ENCODE results near the gene FAM78A.

Gene FAM78A

GRCh38 chr9:131290036-131290766 lies 13.9 kb upstream of the FAM78A start:
- peak; percentile 63 for ATAC-seq
- TF ChIP-seq POU6F1 (CRISPR knock-in tag; IDR thresholded peaks at IDR 0.05; ENCODE audit: borderline replicate concordance, low read depth) (no peak), CSRNP3 (CRISPR knock-in tag; IDR thresholded peaks at IDR 0.05) (no peak), CREB5 (CRISPR knock-in tag; IDR thresholded peaks at IDR 0.05; ENCODE audit: low read depth) (no peak), PPARA (CRISPR knock-in tag; IDR thresholded peaks at IDR 0.05; ENCODE audit: borderline replicate concordance) (no peak)

GRCh38 chr9:131289301-131290035 lies 13.2 kb upstream of the FAM78A start, which contains the start of gene PLPP7:
Gene PLPP7 (plus strand): TSS chr9:131289723. CDS start chr9:131289998, 275 bp downstream.
- ATAC-seq, result peak; percentile 99
- TF ChIP-seq CREB5 (CRISPR knock-in tag; IDR thresholded peaks at IDR 0.05; ENCODE audit: low read depth) (no peak), ESRRG (CRISPR knock-in tag; IDR thresholded peaks at IDR 0.05) (no peak), GLIS3 (CRISPR knock-in tag; IDR thresholded peaks at IDR 0.05) (no peak), CSRNP3 (CRISPR knock-in tag; IDR thresholded peaks at IDR 0.05) (no peak)

GRCh38 chr9:131288217-131288616 lies 11.9 kb upstream of the FAM78A start:
- no peak for TF ChIP-seq ISL1 (CRISPR knock-in tag; IDR thresholded peaks at IDR 0.05)
- TF ChIP-seq PATZ1 (CRISPR knock-in tag; IDR thresholded peaks at IDR 0.05; ENCODE audit: borderline replicate concordance), result no peak
- no peak for TF ChIP-seq ZNF8 (CRISPR knock-in tag; IDR thresholded peaks at IDR 0.05)
- TF ChIP-seq BACH2 (CRISPR knock-in tag; IDR thresholded peaks at IDR 0.05; ENCODE audit: borderline replicate concordance), result no peak
- TF ChIP-seq ARNTL (CRISPR knock-in tag; IDR thresholded peaks at IDR 0.05; ENCODE audit: borderline replicate concordance, low read depth), result no peak
- ATAC-seq, result no peak

GRCh38 chr9:131287359-131287758 lies 11.0 kb upstream of the FAM78A start:
- no peak for ATAC-seq
- no peak for TF ChIP-seq TOX (CRISPR knock-in tag; IDR thresholded peaks at IDR 0.05; ENCODE audit: borderline replicate concordance)
- TF ChIP-seq CREB5 (CRISPR knock-in tag; IDR thresholded peaks at IDR 0.05; ENCODE audit: low read depth), result no peak
- TF ChIP-seq PATZ1 (CRISPR knock-in tag; IDR thresholded peaks at IDR 0.05; ENCODE audit: borderline replicate concordance), result no peak
- TF ChIP-seq CSRNP3 (CRISPR knock-in tag; IDR thresholded peaks at IDR 0.05), result no peak
- no peak for TF ChIP-seq BACH2 (CRISPR knock-in tag; IDR thresholded peaks at IDR 0.05; ENCODE audit: borderline replicate concordance)
- TF ChIP-seq CSDC2 (CRISPR knock-in tag; IDR thresholded peaks at IDR 0.05), result no peak
- TF ChIP-seq TCF4 (CRISPR knock-in tag; IDR thresholded peaks at IDR 0.05; ENCODE audit: borderline replicate concordance), result no peak
- no peak for TF ChIP-seq ZNF70 (CRISPR knock-in tag; IDR thresholded peaks at IDR 0.05)
- TF ChIP-seq ZFP3 (CRISPR knock-in tag; IDR thresholded peaks at IDR 0.05), result no peak
- TF ChIP-seq SNAI2 (CRISPR knock-in tag; IDR thresholded peaks at IDR 0.05), result no peak
- no peak for TF ChIP-seq ZNF8 (CRISPR knock-in tag; IDR thresholded peaks at IDR 0.05)

Data from SK-N-SH treated with all-trans-retinoic acid at 6 μM for 48 hours (cell line).